ENCODE measurements around the gene PLEKHN1. TPM values are rescaled to one million over a fixed set of nuclear protein-coding genes. Genes with fewer than 3 reads are reported as not detected.

The PLEKHN1 gene
- total RNA-seq, 1 experiment from 2014 or later: 7.9 TPM

GRCh38 chr1:942411-942821 lies 23.9 kb upstream of the PLEKHN1 start:
- ChIA-PET CTCF (no interaction called here), POLR2A (interaction anchor here (0.6 to 3.0 kb wide), 4 partner anchors 16 to 313 kb away, joined by 3 to 7 read pairs (median 3); partner anchors contain the start of gene NOC2L)
- DNase-seq (ENCODE audit: unreplicated experiment): no peak
- H3K9me3 Mint-ChIP-seq (ENCODE audit: unreplicated experiment): no peaks in the 10 kb centered on the region
- no peak overlapping the region for H3K27ac Mint-ChIP-seq (ENCODE audit: low read depth, unreplicated experiment)
- no peaks in the 10 kb centered on the region for H3K27me3 Mint-ChIP-seq (ENCODE audit: insufficient read depth, unreplicated experiment)
- intact Hi-C loops (cut with micrococcal nuclease): loop anchor here (5.0 kb wide), 1 partner anchor 40 kb away; no protein-coding TSS in a partner anchor
- no peaks in the 10 kb centered on the region for H3K4me1 Mint-ChIP-seq (ENCODE audit: insufficient read depth, unreplicated experiment)
- TF ChIP-seq CTCF (IDR thresholded peaks at IDR 0.05; ENCODE audit: unreplicated experiment): no peak
- BruUV-seq (replicated peaks): no TSS peak
- H3K4me3 Mint-ChIP-seq (ENCODE audit: unreplicated experiment): no peak overlapping the region
- H3K36me3 Mint-ChIP-seq (ENCODE audit: insufficient read depth, unreplicated experiment): peaks cover 14% of the 10 kb centered on the region

GRCh38 chr1:942864-943533 lies 23.3 kb upstream of the PLEKHN1 start:
- H3K27me3 Mint-ChIP-seq (ENCODE audit: insufficient read depth, unreplicated experiment): no peaks in the 10 kb centered on the region
- ChIA-PET CTCF (interaction anchor here (0.7 to 1.1 kb wide), 2 partner anchors 14 to 42 kb away, joined by 3 to 5 read pairs; no protein-coding TSS in a partner anchor), POLR2A (interaction anchor here (0.6 to 3.0 kb wide), 3 partner anchors 12 to 312 kb away, joined by 3 to 7 read pairs (median 3); partner anchors contain the start of gene NOC2L)
- H3K9me3 Mint-ChIP-seq (ENCODE audit: unreplicated experiment): no peaks in the 10 kb centered on the region
- no TSS peak for BruUV-seq (replicated peaks)
- no peaks in the 10 kb centered on the region for H3K4me1 Mint-ChIP-seq (ENCODE audit: insufficient read depth, unreplicated experiment)
- no peak overlapping the region for H3K27ac Mint-ChIP-seq (ENCODE audit: low read depth, unreplicated experiment)
- DNase-seq (ENCODE audit: unreplicated experiment): no peak
- intact Hi-C loops (cut with micrococcal nuclease): loop anchor here (5.0 kb wide), 1 partner anchor 41 kb away; no protein-coding TSS in a partner anchor
- peaks cover 14% of the 10 kb centered on the region for H3K36me3 Mint-ChIP-seq (ENCODE audit: insufficient read depth, unreplicated experiment)
- no peak overlapping the region for H3K4me3 Mint-ChIP-seq (ENCODE audit: unreplicated experiment)
- TF ChIP-seq CTCF (IDR thresholded peaks at IDR 0.05; ENCODE audit: unreplicated experiment): no peak

GRCh38 chr1:943545-944340 lies 22.5 kb upstream of the PLEKHN1 start:
- ChIA-PET CTCF (interaction anchor here (0.7 to 1.1 kb wide), 2 partner anchors 15 to 41 kb away, joined by 3 to 5 read pairs; no protein-coding TSS in a partner anchor), POLR2A (interaction anchor here (0.6 to 1.3 kb wide), 3 partner anchors 13 to 28 kb away, joined by 3 read pairs; partner anchors contain the start of gene PLEKHN1)
- Mint-ChIP-seq H3K36me3 (ENCODE audit: insufficient read depth, unreplicated experiment) (peaks cover 17% of the 10 kb centered on the region), H3K27ac (ENCODE audit: low read depth, unreplicated experiment) (no peak overlapping the region), H3K27me3 (ENCODE audit: insufficient read depth, unreplicated experiment) (no peaks in the 10 kb centered on the region), H3K9me3 (ENCODE audit: unreplicated experiment) (no peaks in the 10 kb centered on the region), H3K4me3 (ENCODE audit: unreplicated experiment) (no peak overlapping the region), H3K4me1 (ENCODE audit: insufficient read depth, unreplicated experiment) (no peaks in the 10 kb centered on the region)
- intact Hi-C loops (cut with micrococcal nuclease): loop anchor here (5.0 kb wide), 1 partner anchor 41 kb away; no protein-coding TSS in a partner anchor
- TF ChIP-seq CTCF (IDR thresholded peaks at IDR 0.05; ENCODE audit: unreplicated experiment): no peak
- no TSS peak for BruUV-seq (replicated peaks)
- DNase-seq (ENCODE audit: unreplicated experiment): no peak
